IMR-90 (cell line): ENCODE measurements around the gene SLC25A26. TPM values are rescaled to one million over a fixed set of nuclear protein-coding genes. Genes with fewer than 3 reads are reported as not detected.

Experiments
- ATAC-seq: fragments of 200-7000 bp; cut with Tn5 transposase; 2 replicates; pipeline ENCODE4 v1.9.1; 2020; ENCODE audit warnings: low read depth, mild to moderate bottlenecking, moderate library complexity
- BruUV-seq: library from RNA; stranded (reverse); fragments of 400-500 nt; replicated peaks from 2 replicates; lab custom pipeline; 2021; lab: Mats Ljungman, UMichigan
- CTCF ChIA-PET: fragments of 300-600 bp; formaldehyde crosslinking; extraction: SDS; loops from one replicate; lab custom pipeline; 2021; ENCODE audit warnings: antibody characterized with exemption; lab: Yijun Ruan, JAX
- POLR2A ChIA-PET: fragments of 300-600 bp; sonication (Branson Sonifier 250); formaldehyde crosslinking; loops from one replicate; lab custom pipeline; 2022; ENCODE audit warnings: antibody characterized with exemption; ENCODE audit not compliant: unreplicated experiment; lab: Charles Lee
- DNase-seq: peaks from one replicate; pipeline ENCODE4 v3.0.0; 2013
- H2AFZ ChIP-seq: replicated peaks from 2 replicates; pipeline ENCODE3; 2013; ENCODE audit warnings: low read length, mild to moderate bottlenecking; ENCODE audit not compliant: poor library complexity
- H2AK5ac ChIP-seq: 2 replicates; pipeline ENCODE4 v1.6.1; 2013; ENCODE audit warnings: low read depth, low read length, inconsistent platforms
- H2AK9ac ChIP-seq: replicated peaks from 2 replicates; pipeline ENCODE3; 2013; ENCODE audit warnings: mild to moderate bottlenecking, low read depth, low read length, moderate library complexity; ENCODE audit not compliant: poor library complexity
- H2BK120ac ChIP-seq: 2 replicates; pipeline ENCODE4 v1.6.1; 2013; ENCODE audit warnings: low read depth, low read length, inconsistent platforms
- H2BK15ac ChIP-seq: 3 replicates; pipeline ENCODE4 v1.6.1; 2013; ENCODE audit warnings: low read depth, low read length, inconsistent platforms
- H2BK20ac ChIP-seq: 2 replicates; pipeline ENCODE4 v1.6.1; 2013; ENCODE audit warnings: low read depth, mild to moderate bottlenecking, inconsistent platforms, low read length, moderate library complexity
- H2BK5ac ChIP-seq: 2 replicates; pipeline ENCODE4 v1.6.1; 2013; ENCODE audit warnings: mild to moderate bottlenecking, low read depth, low read length, inconsistent platforms; ENCODE audit not compliant: poor library complexity, severe bottlenecking
- H3K14ac ChIP-seq: replicated peaks from 2 replicates; pipeline ENCODE4 v1.6.1; 2013; ENCODE audit warnings: low read depth, low read length, inconsistent platforms
- H3K18ac ChIP-seq: 2 replicates; pipeline ENCODE4 v1.6.1; 2013; ENCODE audit warnings: low read depth, low read length, control low read depth
- H3K23ac ChIP-seq: 2 replicates; pipeline ENCODE4 v1.6.1; 2013; ENCODE audit warnings: low read depth, low read length, inconsistent platforms
- H3K27ac ChIP-seq: 2 replicates; pipeline ENCODE4 v1.5.1; 2013; ENCODE audit warnings: mild to moderate bottlenecking, control low read depth, low read length; ENCODE audit not compliant: insufficient read depth
- H3K27me3 ChIP-seq: 2 replicates; pipeline ENCODE4 v1.6.1; 2013; ENCODE audit warnings: low read length; ENCODE audit not compliant: control insufficient read depth, insufficient read depth
- H3K36me3 ChIP-seq: 2 replicates; pipeline ENCODE4 v1.6.1; 2013; ENCODE audit warnings: low read length, mixed read lengths; ENCODE audit not compliant: control insufficient read depth, insufficient read depth
- H3K4ac ChIP-seq: 2 replicates; pipeline ENCODE4 v1.6.1; 2013; ENCODE audit warnings: low read depth, low read length, inconsistent platforms
- H3K4me1 ChIP-seq: 2 replicates; pipeline ENCODE4 v1.6.1; 2013; ENCODE audit warnings: low read length, mixed read lengths; ENCODE audit not compliant: control insufficient read depth, insufficient read depth
- H3K4me2 ChIP-seq: 2 replicates; pipeline ENCODE4 v1.6.1; 2013; ENCODE audit warnings: low read depth, mild to moderate bottlenecking, control low read depth, low read length, moderate library complexity
- H3K4me3 ChIP-seq: 2 replicates; pipeline ENCODE4 v1.5.1; 2013; ENCODE audit warnings: low read depth, mild to moderate bottlenecking, control low read depth, low read length, moderate library complexity; ENCODE audit not compliant: insufficient read depth
- H3K56ac ChIP-seq: 2 replicates; pipeline ENCODE4 v1.6.1; 2013; ENCODE audit warnings: low read length, inconsistent platforms; ENCODE audit not compliant: insufficient read depth; ENCODE audit errors: extremely low read depth
- H3K79me1 ChIP-seq, 2 experiments: 2 replicates each; pipeline ENCODE4 v1.6.1; 2013; ENCODE audit warnings: low read length in 2 of 2, inconsistent platforms in 1 of 2, low read depth in 1 of 2
- H3K9ac ChIP-seq: 2 replicates; pipeline ENCODE4 v1.6.1; 2013; ENCODE audit warnings: low read depth, low read length, control low read depth
- H3K9me1 ChIP-seq: 2 replicates; pipeline ENCODE4 v1.6.1; 2013; ENCODE audit warnings: low read length, inconsistent platforms; ENCODE audit not compliant: insufficient read depth
- H3K9me3 ChIP-seq: 2 replicates; pipeline ENCODE4 v1.6.1; 2013; ENCODE audit warnings: low read length; ENCODE audit not compliant: control insufficient read depth, insufficient read depth
- H4K20me1 ChIP-seq: 2 replicates; pipeline ENCODE4 v1.6.1; 2013; ENCODE audit warnings: low read length, inconsistent platforms; ENCODE audit not compliant: insufficient read depth
- H4K5ac ChIP-seq: 2 replicates; pipeline ENCODE4 v1.6.1; 2013; ENCODE audit warnings: mild to moderate bottlenecking, low read depth, low read length, control low read depth
- H4K8ac ChIP-seq, 2 experiments: 2 replicates each; pipeline ENCODE4 v1.6.1; 2013; ENCODE audit warnings: low read depth in 2 of 2, low read length in 2 of 2, control low read depth in 1 of 2, inconsistent platforms in 1 of 2
- H4K91ac ChIP-seq: 2 replicates; pipeline ENCODE4 v1.6.1; 2013; ENCODE audit warnings: low read depth, low read length, inconsistent platforms; ENCODE audit not compliant: insufficient read depth
- BHLHE40 ChIP-seq: fragments of 150-350 bp; IDR thresholded peaks from 2 replicates; pipeline ENCODE4 v1.6.1; 2016; ENCODE audit warnings: mild to moderate bottlenecking, low read depth, low read length
- CEBPB ChIP-seq: IDR thresholded peaks from 2 replicates; pipeline ENCODE4 v1.6.1; 2012; ENCODE audit warnings: low read depth, low read length, improper control_type of control experiment
- MXI1 ChIP-seq: IDR thresholded peaks from 2 replicates; pipeline ENCODE4 v1.6.1; 2012; ENCODE audit warnings: low read depth, mild to moderate bottlenecking, low read length, moderate library complexity, borderline replicate concordance
- POLR2A ChIP-seq: IDR thresholded peaks from 2 replicates; pipeline ENCODE4 v1.6.1; 2012; ENCODE audit warnings: mild to moderate bottlenecking, low read depth, low read length
- RCOR1 ChIP-seq: IDR thresholded peaks from 2 replicates; pipeline ENCODE4 v1.6.1; 2012; ENCODE audit warnings: mild to moderate bottlenecking, low read length, improper control_type of control experiment; ENCODE audit not compliant: insufficient replicate concordance
- RFX5 ChIP-seq: IDR thresholded peaks from 2 replicates; pipeline ENCODE4 v1.8.0; 2012; ENCODE audit warnings: low read depth, mild to moderate bottlenecking, low read length, moderate library complexity
- USF2 ChIP-seq: fragments of 150-350 bp; IDR thresholded peaks from 2 replicates; pipeline ENCODE4 v1.6.1; 2017; ENCODE audit warnings: mild to moderate bottlenecking, antibody characterized with exemption, low read length, low read depth
- whole genome bisulfite sequencing, 2 experiments: methylation state at CpG; one replicate each; pipeline versions ENCODE4 v1.1.5 to v1.1.7; 2013; ENCODE audit warnings: missing lambda C conversion rate in 2 of 2; ENCODE audit not compliant: insufficient read length in 1 of 2; ENCODE audit errors: extremely low coverage in 2 of 2; 5-methylcytosine and 5-hydroxymethylcytosine counted together
- dilution Hi-C: fragments of 300-500 bp; cut with HindIII; formaldehyde crosslinking; loops from one replicate; pipeline ENCODE4 v1.14.3; 2018; ENCODE audit warnings: low sequenced_read_pairs; ENCODE audit not compliant: unreplicated experiment
- in situ Hi-C: fragments of 300-500 bp; cut with MboI; formaldehyde crosslinking; loops from 3 replicates; pipeline ENCODE4 v1.14.3; 2019; ENCODE audit warnings: low sequenced_read_pairs, inconsistent platforms, mixed read lengths
- intact Hi-C: fragments of 100-400 bp; cut with micrococcal nuclease; formaldehyde crosslinking; loops from 2 replicates; pipeline ENCODE4 v1.10.0; 2022
- polyA plus RNA-seq, 3 experiments: library from polyadenylated mRNA; depleted of rRNA; stranded (reverse); fragments of >200 nt; gene quantifications; 2 replicates each; pipeline ENCODE4 v1.2.3, GENCODE V29; 2012; ENCODE audit warnings: low replicate concordance in 1 of 3
- total RNA-seq: library from RNA; depleted of rRNA; stranded (reverse); fragments of >200 nt; gene quantifications from 2 replicates; pipeline ENCODE4 v1.2.3, GENCODE V29; 2012

Gene SLC25A26
- total and polyA plus RNA-seq, 2 of the 4 experiments (the other 2 are of a cell fraction), result 10.9 to 12.7 TPM

- H3K9me1 ChIP-seq, result 0 out of 2 replicates have a peak, but pooled peaks cover 2% of the 10 kb centered on the region
- no peak overlapping the region for H3K27ac ChIP-seq
- H2AK9ac ChIP-seq, result no peak overlapping the region
- ChIA-PET CTCF (interaction anchor here (0.5 kb wide), 1 partner anchor 683 kb away, joined by 5 read pairs; no protein-coding TSS in a partner anchor), POLR2A (no interaction called here)
- no peak overlapping the region for H3K23ac ChIP-seq
- no peaks in the 10 kb centered on the region for H3K27me3 ChIP-seq
- H3K14ac ChIP-seq, result no peak overlapping the region
- no peak overlapping the region for H2BK120ac ChIP-seq
- no peak overlapping the region for H2BK20ac ChIP-seq
- H3K4me3 ChIP-seq, result no peak overlapping the region
- ATAC-seq, result no peak
- DNase-seq, result no peak
- H3K18ac ChIP-seq, result no peak overlapping the region
- peaks cover 2 to 14% of the 10 kb centered on the region in 2 experiments; a peak in 2 of 4 replicates for H3K79me1 ChIP-seq
- no peak overlapping the region for H3K4ac ChIP-seq
- in situ Hi-C loops (no loop called here), intact Hi-C loops (no loop called here), dilution Hi-C loops (no loop called here)
- no peak overlapping the region for H2BK15ac ChIP-seq
- H3K9me3 ChIP-seq, result no peaks in the 10 kb centered on the region
- H4K91ac ChIP-seq, result no peak overlapping the region
- H3K4me2 ChIP-seq, result no peak overlapping the region
- no peak overlapping the region for H2BK5ac ChIP-seq
- no peak overlapping the region for H2AK5ac ChIP-seq
- H4K8ac ChIP-seq, result no peak overlapping the region
- H2AFZ ChIP-seq, result no peak overlapping the region
- H3K4me1 ChIP-seq, result no peaks in the 10 kb centered on the region
- no peak overlapping the region for H4K5ac ChIP-seq
- no peaks in the 10 kb centered on the region for H4K20me1 ChIP-seq
- no TSS peak for BruUV-seq
- no peaks in the 10 kb centered on the region for H3K36me3 ChIP-seq
- no peak overlapping the region for H3K9ac ChIP-seq
- TF ChIP-seq RFX5, result no peak
- TF ChIP-seq POLR2A, result no peak
- TF ChIP-seq MXI1, result no peak
- TF ChIP-seq CEBPB, result no peak
- no peak for TF ChIP-seq RCOR1
- no peak for TF ChIP-seq BHLHE40
- TF ChIP-seq USF2, result no peak
- no peak overlapping the region for H3K56ac ChIP-seq
- 100% methylated on average over 1 of the region's 4 CpGs; no CpG with 5 or more reads in 1 of the 2 experiments for WGBS, 2 experiments
Observed at GRCh38 chr3:66229931-66230330, 9.1 kb downstream of the SLC25A26 start.
